ENCODE data around the gene SIX4.
"Not testable (repeated sequence)": the region's sequence is repeated elsewhere in the genome, so short reads cannot be mapped to it uniquely, and the experiment has no call there.

Gene SIX4

GRCh38 chr14:60723907-60724618 lies at the start of gene SIX4:
Gene SIX4 (minus strand): TSS chr14:60724351. CDS start chr14:60724074, 277 bp downstream.
- DNase-seq, result peak; percentile 10

- DNase-seq, result no peak
These were observed 49.4 kb upstream of the SIX4 start for GRCh38 chr14:60773558-60773957.

DNA sequence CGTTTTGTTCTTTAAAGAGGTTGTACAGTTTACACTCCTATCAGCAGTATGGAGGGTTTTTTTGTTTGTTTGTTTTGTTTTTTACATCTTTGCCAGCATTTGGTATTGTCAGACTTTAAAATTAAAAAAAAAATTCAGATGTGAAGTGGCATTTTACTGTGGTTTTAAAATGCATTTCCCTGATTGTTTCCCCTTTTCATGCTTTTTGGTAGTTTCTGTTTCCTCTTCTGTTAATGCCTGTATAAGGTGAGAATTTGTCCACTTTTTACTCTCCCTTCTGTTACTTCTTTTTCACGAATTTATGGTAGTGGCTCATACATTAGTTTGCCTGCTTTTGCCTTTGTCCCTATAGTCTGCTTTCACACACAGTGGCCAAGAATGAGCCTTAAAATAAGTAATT lies 47.0 kb upstream of the SIX4 start:
- DNase-seq, result no peak

DNA sequence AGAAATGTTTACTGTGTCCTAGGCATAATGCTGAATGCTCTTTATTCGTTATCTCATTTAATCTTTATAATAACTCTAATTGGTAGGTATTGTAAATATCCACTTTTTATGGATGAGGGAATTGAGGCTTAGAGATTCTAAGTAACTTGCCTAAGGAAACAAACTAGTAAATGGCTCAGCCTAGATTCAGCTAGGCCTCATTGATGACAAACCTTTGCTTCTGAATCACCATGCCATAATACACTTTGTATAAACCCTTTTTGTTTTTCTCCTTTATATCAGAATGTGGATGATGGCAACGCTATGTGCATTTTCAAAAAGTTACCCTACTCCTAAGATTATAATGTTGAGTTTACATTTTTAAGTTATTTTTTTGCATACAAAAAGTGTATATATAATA lies 44.5 kb upstream of the SIX4 start:
- DNase-seq, result no peak

DNA sequence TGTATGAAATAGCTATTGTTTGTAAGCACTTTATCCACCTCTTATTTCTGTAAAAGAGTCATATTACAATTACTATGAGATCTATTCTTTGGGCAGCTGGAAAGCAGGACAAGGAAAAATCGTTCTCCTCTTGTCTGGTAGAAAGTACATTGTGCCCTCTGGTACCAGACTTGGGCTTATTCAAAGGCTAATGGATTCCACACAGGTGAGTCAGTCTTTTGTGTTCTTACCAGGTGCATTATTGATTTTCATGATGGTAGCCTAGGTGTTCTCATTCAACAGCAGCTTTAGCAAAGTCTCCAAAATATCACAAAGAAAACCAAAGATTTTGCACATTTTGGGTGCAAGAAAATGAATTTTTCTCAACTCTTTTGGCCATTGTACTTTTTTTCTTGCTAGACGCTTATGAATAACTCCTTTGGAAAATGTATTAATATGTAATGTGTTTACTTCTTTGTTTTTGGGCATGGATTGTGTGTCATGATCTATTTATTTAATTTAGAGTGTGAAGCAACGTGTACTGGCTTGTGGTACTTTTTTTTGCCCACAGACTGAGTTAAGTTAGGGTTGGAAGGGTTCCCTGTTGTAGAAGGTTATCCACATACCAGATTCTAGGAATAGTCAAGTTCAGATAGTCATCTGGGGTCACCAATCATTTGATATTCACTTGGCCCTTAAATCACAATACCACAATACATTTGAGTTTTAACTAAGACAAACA lies 36.7 kb upstream of the SIX4 start:
- no peak for DNase-seq

GRCh38 chr14:60760209-60760608 lies 36.1 kb upstream of the SIX4 start:
- no peak for DNase-seq

- DNase-seq, result no peak
These were observed 34.7 kb upstream of the SIX4 start for GRCh38 chr14:60758885-60759284.

DNA sequence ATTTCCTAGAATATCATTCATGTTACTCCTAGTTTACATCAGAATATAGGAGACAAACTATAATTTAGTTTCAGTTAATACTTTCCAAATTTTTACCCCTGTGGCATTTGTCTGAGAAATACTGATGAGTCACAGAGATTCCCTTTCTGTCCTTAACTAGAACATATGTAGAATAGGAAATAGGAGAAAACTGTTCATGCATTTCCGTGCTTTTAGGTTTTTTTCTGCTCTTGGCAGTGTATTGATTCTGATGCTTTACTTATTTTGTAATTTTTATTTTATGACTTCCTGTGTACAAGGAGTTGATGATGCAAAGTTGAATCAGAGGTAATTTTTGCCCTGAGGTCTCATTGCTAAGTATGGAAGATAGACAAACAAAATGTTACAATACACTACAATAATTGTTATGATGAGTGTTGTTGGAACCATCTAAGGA lies 33.4 kb upstream of the SIX4 start:
- no peak for DNase-seq

GRCh38 chr14:60756847-60757246 lies 32.7 kb upstream of the SIX4 start:
- no peak for DNase-seq

- DNase-seq, result peak; percentile 68
These were observed 29.3 kb upstream of the SIX4 start for GRCh38 chr14:60753264-60754119.

- DNase-seq, result no peak
These were observed 20.4 kb upstream of the SIX4 start for GRCh38 chr14:60744566-60744965.

GRCh38 chr14:60738843-60739508 lies 14.8 kb upstream of the SIX4 start:
- no peak for DNase-seq

DNA sequence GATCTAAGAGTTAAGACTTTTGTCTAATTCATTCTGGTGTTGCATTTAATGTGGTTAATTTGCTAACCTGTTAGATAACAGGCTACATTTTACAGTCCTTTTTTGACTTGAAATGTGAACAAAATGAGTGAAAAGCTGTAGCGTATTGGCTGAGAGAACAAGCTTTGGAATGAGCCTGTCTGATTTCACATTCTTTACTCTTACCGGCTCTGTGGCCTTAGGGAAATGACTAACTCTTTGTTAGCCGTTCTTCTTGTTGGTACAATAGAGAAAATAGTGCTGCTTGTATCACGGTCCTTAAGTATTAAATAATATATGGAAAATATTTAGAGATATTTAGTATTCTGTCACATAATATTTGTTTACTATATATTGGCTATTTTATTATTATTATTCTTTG lies 12.3 kb upstream of the SIX4 start:
- DNase-seq, result no peak

- no peak for DNase-seq
These were observed 11.3 kb upstream of the SIX4 start for GRCh38 chr14:60735416-60735815.

GRCh38 chr14:60734465-60735242 lies 10.5 kb upstream of the SIX4 start, which contains the start of gene MNAT1:
Gene MNAT1 (plus strand): TSS chr14:60734761. CDS start chr14:60734863, 102 bp downstream.
- DNase-seq, result peak; percentile 78

- DNase-seq, result no peak
These were observed 8.8 kb upstream of the SIX4 start for GRCh38 chr14:60732840-60733483.

DNA sequence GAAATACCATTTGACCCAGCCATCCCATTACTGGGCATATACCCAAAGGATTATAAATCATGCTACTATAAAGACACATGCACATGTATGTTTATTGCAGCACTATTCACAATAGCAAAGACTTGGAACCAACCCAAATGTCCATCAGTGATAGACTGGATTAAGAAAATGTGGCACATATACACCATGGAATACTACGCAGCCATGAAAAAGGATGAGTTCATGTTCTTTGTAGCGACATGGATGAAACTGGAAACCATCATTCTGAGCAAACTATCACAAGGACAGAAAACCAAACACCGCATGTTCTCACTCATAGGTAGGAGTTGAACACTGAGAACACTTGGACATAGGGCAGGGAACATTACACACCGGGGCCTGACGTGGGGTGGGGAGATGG lies 7.1 kb upstream of the SIX4 start:
- DNase-seq, result not testable (repeated sequence)

- peak; percentile 7 for DNase-seq
These were observed 840 bp downstream of the SIX4 start for GRCh38 chr14:60723116-60723906.

GRCh38 chr14:60722357-60723115 lies 1.6 kb downstream of the SIX4 start:
- DNase-seq, result peak; percentile 7

DNA sequence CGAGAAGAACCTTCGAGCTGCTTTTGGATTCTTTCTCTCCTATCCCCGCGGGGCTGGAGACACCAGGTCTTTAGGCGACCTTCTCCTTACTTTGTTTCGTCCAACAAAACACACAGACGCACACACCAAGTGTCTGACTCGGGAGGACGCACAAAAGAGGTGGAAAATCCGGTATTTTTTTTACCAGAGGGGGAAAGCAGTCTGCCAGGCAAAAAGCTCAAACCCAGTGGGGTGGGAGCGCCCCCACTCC lies 2.1 kb downstream of the SIX4 start:
- DNase-seq, result no peak
